Spleen (tissue), 7 donors: ENCODE measurements around the gene PAX7.

ENCODE experiments used
- POLR2A ChIP-seq, 3 donors: fragments of 450-650 bp; IDR thresholded peaks; one replicate each; pipeline ENCODE4 v1.5.1; 2017; ENCODE audit warnings: antibody characterized with exemption in 3 of 3, mild to moderate bottlenecking in 1 of 3
- POLR2AphosphoS5 ChIP-seq, 3 donors: sonication (generic); formaldehyde crosslinking; IDR thresholded peaks; one replicate each; pipeline ENCODE4 v1.5.1; 2017; ENCODE audit warnings: antibody characterized with exemption in 3 of 3
- TF ChIP-seq, protein P1 (sequence below), 11 experiments: fragments of 200-600 bp in 7 of 11; fragments of 450-650 bp in 4 of 11; sonication (generic) in 4 of 11; IDR thresholded peaks in 8 of 11; conservative IDR thresholded peaks in 3 of 11; 1 replicate in 7 of 11; 2 replicates in 4 of 11; pipeline versions ENCODE4 v1.4.0 to v1.8.0; 2016 to 2021; ENCODE audit warnings: antibody characterized with exemption in 11 of 11, inconsistent platforms in 4 of 11, mild to moderate bottlenecking in 1 of 11
- donor health status: DM: no; HTN: no; CAD: no; lungs with moderate emphysema.
- donor health status: DM: no; HTN: no; CAD: no.
- donor health status: DM: no; HTN: no; CAD: no.

DNA sequence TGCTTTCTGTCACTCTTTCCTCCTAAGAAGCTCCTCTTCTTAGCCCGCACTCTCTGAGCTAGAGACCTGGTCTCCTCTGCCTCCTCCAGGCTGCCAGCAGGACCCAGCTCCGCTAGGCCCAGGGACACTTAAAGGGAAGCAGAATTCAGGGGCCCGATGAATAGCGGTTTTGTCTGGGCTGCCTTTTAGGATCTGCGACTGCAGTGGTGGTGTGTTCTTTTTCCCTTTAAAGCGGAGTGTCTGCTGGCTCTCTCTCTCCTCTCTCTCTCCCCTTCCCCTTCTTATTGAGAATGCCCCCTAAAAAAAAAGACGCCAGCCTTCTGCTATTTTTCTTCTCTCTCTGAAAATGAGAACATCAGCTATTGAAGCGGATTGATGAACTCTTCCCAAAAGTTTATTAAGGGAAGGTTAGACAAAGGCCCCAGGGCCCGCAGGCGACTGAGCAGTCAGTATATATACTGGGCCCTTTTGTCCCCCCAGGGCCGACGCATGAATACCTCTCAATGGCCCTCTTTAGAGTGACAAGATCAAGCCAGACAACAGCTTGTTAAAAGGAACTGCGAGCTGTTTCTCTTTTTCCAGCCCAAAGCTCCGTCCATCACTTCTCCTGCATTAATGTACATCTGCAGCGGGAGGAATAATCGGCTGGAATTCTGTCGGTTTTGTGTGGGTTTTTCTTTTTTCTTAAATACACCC lies 27.0 kb downstream of the PAX7 start:
- TF ChIP-seq POLR2A (IDR thresholded peaks at IDR 0.05) (no peak), POLR2AphosphoS5 (IDR thresholded peaks at IDR 0.05) (no peak)
- TF ChIP-seq, protein P1, sequence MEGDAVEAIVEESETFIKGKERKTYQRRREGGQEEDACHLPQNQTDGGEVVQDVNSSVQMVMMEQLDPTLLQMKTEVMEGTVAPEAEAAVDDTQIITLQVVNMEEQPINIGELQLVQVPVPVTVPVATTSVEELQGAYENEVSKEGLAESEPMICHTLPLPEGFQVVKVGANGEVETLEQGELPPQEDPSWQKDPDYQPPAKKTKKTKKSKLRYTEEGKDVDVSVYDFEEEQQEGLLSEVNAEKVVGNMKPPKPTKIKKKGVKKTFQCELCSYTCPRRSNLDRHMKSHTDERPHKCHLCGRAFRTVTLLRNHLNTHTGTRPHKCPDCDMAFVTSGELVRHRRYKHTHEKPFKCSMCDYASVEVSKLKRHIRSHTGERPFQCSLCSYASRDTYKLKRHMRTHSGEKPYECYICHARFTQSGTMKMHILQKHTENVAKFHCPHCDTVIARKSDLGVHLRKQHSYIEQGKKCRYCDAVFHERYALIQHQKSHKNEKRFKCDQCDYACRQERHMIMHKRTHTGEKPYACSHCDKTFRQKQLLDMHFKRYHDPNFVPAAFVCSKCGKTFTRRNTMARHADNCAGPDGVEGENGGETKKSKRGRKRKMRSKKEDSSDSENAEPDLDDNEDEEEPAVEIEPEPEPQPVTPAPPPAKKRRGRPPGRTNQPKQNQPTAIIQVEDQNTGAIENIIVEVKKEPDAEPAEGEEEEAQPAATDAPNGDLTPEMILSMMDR (IDR thresholded peaks at IDR 0.05 in 8 of 11, conservative IDR thresholded peaks at IDR 0.05 in 3 of 11), result no peak
